Chondrocyte (in vitro differentiated cells): ENCODE data around the gene GSG1L. TPM values are rescaled to one million over a fixed set of nuclear protein-coding genes. Genes with fewer than 3 reads are reported as not detected.
"Not testable (repeated sequence)": the region's sequence is repeated elsewhere in the genome, so short reads cannot be mapped to it uniquely, and the experiment has no call there.

Experiments used
- DNase-seq: peaks from one replicate; pipeline ENCODE4 v3.0.0; 2021; ENCODE audit warnings: mixed read lengths, low spot score
- H3K27ac Mint-ChIP-seq: one replicate; pipeline ENCODE4 v1.8.0; 2021; ENCODE audit warnings: mild to moderate bottlenecking, moderate library complexity, mixed read lengths; ENCODE audit not compliant: unreplicated experiment
- H3K27me3 Mint-ChIP-seq: 2 replicates; pipeline ENCODE4 v1.8.0; 2021; ENCODE audit warnings: low read depth, mixed read lengths
- H3K36me3 Mint-ChIP-seq: 2 replicates; pipeline ENCODE4 v1.8.0; 2021; ENCODE audit warnings: low read depth, mixed read lengths
- H3K4me1 Mint-ChIP-seq: 2 replicates; pipeline ENCODE4 v1.8.0; 2021; ENCODE audit warnings: low read depth, mild to moderate bottlenecking, mixed read lengths
- H3K4me3 Mint-ChIP-seq: one replicate; pipeline ENCODE4 v1.8.0; 2021; ENCODE audit warnings: mild to moderate bottlenecking, moderate library complexity, mixed read lengths; ENCODE audit not compliant: unreplicated experiment
- H3K9me3 Mint-ChIP-seq: 2 replicates; pipeline ENCODE4 v1.8.0; 2021; ENCODE audit warnings: low read depth, mixed read lengths
- total RNA-seq: library from RNA; stranded (reverse); gene quantifications from 3 replicates; pipeline ENCODE4 v1.2.1, GENCODE V29; 2021
- TF ChIP-seq, protein P1 (sequence below): fragments of 200-600 bp; sonication (generic); IDR thresholded peaks from 2 replicates; pipeline ENCODE4 v1.5.0; 2021; ENCODE audit warnings: antibody characterized with exemption, mild to moderate bottlenecking, moderate library complexity

GSG1L gene
- total RNA-seq, 1 donor from 2014 or later: not detected

DNA sequence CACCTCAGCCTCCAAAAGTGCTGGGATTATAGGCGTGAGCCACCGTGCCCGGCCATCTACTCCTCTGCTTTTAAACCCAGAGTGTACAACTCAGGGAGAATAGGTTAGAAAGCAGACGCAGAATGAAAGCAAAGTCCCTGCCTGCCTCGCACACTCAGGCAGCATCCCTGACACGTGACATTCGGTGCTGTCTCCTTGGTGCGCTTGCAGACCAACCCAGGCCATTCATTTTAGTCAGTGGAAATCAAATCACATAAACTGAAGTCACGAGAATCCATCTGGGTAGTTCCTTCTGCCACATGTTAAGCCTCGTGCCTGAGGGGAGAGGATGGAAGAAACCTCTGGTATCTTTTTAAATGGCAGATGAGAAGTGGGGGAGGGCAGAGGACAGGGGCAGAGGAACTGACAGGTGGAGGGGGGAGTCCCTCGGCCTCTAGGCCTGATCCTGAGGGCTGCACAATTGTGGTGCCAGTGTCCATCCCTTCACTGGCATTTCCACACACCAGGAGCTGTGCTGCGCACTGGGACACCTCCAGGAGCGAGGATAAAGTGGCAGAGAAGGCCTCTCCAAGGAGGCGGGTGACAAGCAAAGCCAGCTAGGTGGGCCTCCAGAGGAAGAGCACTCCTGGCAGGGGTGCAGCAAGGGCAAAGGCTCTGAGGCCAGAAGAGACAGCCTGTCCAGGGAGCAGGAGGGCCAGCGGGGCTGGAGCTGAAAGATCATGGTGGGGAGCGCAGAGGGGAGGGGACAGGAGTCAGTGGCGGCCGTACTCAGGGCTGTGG, 317.2 kb downstream of the GSG1L start:
- Mint-ChIP-seq H3K27me3 (no peaks in the 10 kb centered on the region), H3K27ac (no peak overlapping the region)

DNA sequence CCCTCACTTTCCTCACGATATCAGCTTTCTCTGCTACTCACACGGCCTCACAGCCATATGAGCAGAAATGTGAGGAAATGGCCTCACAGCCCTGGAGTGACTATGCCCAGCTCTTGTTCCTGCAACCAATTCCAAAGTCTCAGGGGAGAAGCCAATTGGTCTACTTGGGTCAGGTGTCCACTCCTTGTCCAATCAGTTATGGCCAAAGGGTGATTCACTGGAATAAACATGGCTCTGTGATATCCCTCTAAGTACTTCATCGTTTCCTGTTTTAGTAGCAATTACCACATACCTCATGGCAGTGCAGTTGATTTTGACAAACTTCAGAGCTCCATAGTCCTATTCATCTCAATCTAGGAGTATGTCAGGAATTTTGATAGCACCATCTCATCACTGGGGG, 318.2 kb downstream of the GSG1L start:
- Mint-ChIP-seq H3K27me3 (no peaks in the 10 kb centered on the region), H3K4me1 (peaks cover 12% of the 10 kb centered on the region), H3K27ac (no peak overlapping the region), H3K9me3 (peaks cover 2% of the 10 kb centered on the region), H3K36me3 (peaks cover 15% of the 10 kb centered on the region), H3K4me3 (no peak overlapping the region)
- TF ChIP-seq, protein P1, sequence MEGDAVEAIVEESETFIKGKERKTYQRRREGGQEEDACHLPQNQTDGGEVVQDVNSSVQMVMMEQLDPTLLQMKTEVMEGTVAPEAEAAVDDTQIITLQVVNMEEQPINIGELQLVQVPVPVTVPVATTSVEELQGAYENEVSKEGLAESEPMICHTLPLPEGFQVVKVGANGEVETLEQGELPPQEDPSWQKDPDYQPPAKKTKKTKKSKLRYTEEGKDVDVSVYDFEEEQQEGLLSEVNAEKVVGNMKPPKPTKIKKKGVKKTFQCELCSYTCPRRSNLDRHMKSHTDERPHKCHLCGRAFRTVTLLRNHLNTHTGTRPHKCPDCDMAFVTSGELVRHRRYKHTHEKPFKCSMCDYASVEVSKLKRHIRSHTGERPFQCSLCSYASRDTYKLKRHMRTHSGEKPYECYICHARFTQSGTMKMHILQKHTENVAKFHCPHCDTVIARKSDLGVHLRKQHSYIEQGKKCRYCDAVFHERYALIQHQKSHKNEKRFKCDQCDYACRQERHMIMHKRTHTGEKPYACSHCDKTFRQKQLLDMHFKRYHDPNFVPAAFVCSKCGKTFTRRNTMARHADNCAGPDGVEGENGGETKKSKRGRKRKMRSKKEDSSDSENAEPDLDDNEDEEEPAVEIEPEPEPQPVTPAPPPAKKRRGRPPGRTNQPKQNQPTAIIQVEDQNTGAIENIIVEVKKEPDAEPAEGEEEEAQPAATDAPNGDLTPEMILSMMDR: no peak
- no peak for DNase-seq

More for the DNA sequence above, 317.2 kb downstream of the GSG1L start:
- peaks cover 15% of the 10 kb centered on the region for H3K36me3 Mint-ChIP-seq
- H3K4me3 Mint-ChIP-seq: no peak overlapping the region
- TF ChIP-seq, protein P1: no peak
- peaks cover 12% of the 10 kb centered on the region for H3K4me1 Mint-ChIP-seq
- no peak for DNase-seq
- peaks cover 2% of the 10 kb centered on the region for H3K9me3 Mint-ChIP-seq

DNA sequence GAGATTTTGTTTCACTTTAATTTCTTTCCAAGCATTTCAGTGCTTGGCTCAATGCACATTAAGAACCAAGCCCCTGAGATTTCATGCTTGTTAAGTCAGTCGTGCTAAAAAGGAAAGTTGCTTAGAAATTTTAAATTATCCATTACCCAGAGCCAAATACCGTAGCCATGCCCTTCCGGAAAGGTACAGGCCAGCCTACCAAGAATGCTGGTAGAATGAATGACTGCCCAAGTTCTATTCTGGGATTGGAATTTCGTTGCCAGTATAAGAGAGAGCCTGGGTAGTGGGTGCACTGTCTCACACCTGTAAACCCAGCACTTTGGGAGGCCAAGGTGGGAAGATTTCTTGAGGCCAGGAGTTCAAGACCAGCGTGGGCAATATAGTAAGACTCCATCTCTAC, 319.6 kb downstream of the GSG1L start:
- Mint-ChIP-seq H3K4me3 (no peak overlapping the region), H3K27ac (no peak overlapping the region), H3K27me3 (no peaks in the 10 kb centered on the region), H3K4me1 (peaks cover 7% of the 10 kb centered on the region), H3K9me3 (peaks cover 2% of the 10 kb centered on the region), H3K36me3 (peaks cover 13% of the 10 kb centered on the region)
- TF ChIP-seq, protein P1: no peak
- DNase-seq: no peak

DNA sequence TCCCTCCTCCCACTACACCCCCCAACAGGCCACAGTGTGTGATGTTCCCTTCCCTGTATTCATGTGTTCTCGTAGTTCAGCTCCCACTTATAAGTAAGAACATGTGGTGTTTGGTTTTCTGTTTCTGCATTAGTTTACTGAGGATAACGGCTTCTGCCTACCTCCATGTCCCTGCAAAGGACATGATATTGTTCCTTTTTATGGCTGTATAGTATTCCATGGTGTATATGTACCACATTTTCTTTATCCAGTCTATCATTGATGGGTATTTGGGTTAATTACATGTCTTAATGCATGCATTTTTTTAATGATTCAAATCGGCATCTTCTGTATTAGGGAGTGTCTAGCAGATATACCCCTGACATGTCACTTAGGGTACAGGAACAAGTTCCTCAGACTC, 320.5 kb downstream of the GSG1L start:
- H3K4me1 Mint-ChIP-seq, H3K4me3 Mint-ChIP-seq, H3K27ac Mint-ChIP-seq, H3K9me3 Mint-ChIP-seq, H3K27me3 Mint-ChIP-seq, DNase-seq: not testable (repeated sequence)
- peaks cover 20% of the 10 kb centered on the region for H3K36me3 Mint-ChIP-seq

DNA sequence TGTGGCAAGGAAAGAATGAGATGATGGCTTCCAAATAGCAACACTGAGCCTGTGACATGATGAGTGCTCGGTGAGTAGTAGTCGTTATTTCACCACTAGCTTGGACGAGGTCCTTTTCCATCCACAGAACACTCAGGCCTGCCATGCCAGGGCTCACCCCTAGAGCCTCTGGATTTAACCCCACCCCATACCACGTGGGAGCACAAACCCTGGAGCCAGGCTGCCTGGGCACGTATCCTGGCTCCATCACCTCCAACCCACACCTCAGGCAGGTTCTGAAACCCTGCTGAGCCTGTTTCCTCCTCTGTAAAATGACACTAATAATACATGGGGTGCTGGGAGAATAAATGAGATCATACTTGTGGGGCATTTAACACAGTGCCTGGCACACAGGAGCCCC, 321.2 kb downstream of the GSG1L start:
- Mint-ChIP-seq H3K4me3 (no peak overlapping the region), H3K9me3 (peaks cover 2% of the 10 kb centered on the region), H3K36me3 (peaks cover 20% of the 10 kb centered on the region), H3K4me1 (peaks cover 3% of the 10 kb centered on the region), H3K27ac (no peak overlapping the region), H3K27me3 (no peaks in the 10 kb centered on the region)
- TF ChIP-seq, protein P1: no peak
- DNase-seq: no peak
